ENCODE measurements around the gene NALCN.

DNA sequence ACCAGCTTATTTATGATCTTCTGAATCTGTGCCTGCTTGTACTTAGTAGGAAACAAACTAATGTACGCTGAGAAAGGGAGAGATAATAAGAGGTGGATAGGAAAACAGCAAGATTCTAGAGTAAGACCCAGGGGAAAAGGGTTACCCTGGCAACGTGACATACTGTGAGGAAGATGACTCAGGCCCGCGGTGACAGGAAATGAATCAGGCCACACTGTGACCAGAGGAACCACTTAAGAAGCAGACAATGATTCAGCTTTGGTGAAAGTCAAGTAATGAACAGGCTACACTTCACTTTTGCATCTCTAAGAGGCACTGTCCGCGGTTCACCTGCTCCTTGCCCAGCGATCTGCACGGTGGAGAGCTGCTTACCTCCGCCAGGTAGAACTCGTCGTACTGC is 158.2 kb downstream of the NALCN start:
- TF ChIP-seq HCFC1 (IDR thresholded peaks at IDR 0.05; ENCODE audit: low read length) (no peak), CREM (IDR thresholded peaks at IDR 0.05; ENCODE audit: low read depth) (peak; percentile 23; the same call in 1 of the 2 replicates), LARP7 (IDR thresholded peaks at IDR 0.05) (no peak), NFIC (IDR thresholded peaks at IDR 0.05; ENCODE audit: low read depth, low read length) (0 out of 2 replicates have a peak, but pooled peaks have one; percentile 19), EZH2 (IDR thresholded peaks at IDR 0.05; ENCODE audit: borderline replicate concordance, control insufficient read depth, low read depth, low read length) (no peak), HDAC2 (IDR thresholded peaks at IDR 0.05) (no peak), SREBF2 (IDR thresholded peaks at IDR 0.05; ENCODE audit: low read length) (no peak), BRCA1 (IDR thresholded peaks at IDR 0.05; ENCODE audit: low read depth, low read length) (no peak), NRF1 (conservative IDR thresholded peaks at IDR 0.05; ENCODE audit: low read depth, low read length) (no peak)
- TF ChIP-seq, protein P1, sequence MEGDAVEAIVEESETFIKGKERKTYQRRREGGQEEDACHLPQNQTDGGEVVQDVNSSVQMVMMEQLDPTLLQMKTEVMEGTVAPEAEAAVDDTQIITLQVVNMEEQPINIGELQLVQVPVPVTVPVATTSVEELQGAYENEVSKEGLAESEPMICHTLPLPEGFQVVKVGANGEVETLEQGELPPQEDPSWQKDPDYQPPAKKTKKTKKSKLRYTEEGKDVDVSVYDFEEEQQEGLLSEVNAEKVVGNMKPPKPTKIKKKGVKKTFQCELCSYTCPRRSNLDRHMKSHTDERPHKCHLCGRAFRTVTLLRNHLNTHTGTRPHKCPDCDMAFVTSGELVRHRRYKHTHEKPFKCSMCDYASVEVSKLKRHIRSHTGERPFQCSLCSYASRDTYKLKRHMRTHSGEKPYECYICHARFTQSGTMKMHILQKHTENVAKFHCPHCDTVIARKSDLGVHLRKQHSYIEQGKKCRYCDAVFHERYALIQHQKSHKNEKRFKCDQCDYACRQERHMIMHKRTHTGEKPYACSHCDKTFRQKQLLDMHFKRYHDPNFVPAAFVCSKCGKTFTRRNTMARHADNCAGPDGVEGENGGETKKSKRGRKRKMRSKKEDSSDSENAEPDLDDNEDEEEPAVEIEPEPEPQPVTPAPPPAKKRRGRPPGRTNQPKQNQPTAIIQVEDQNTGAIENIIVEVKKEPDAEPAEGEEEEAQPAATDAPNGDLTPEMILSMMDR (IDR thresholded peaks at IDR 0.05 in 2 of 3, conservative IDR thresholded peaks at IDR 0.05 in 1 of 3; ENCODE audit: control insufficient read depth in 2 of 3, extremely low read depth in 1 of 3, insufficient read depth in 1 of 3, low read depth in 3 of 3, low read length in 3 of 3) = peak in 1 of 3 experiments; percentile 14; a peak in 1 of 6 replicates
